RWPE2 (cell line): ENCODE results near the gene PRR23E.

Experiments
- ATAC-seq: fragments of 200-7000 bp; cut with Tn5 transposase; 3 replicates; pipeline ENCODE4 v1.9.1; 2021; ENCODE audit warnings: low read depth
- DNase-seq: peaks from one replicate; pipeline ENCODE4 v3.0.0-alpha.2; 2020; ENCODE audit warnings: low spot score
- H3K27ac ChIP-seq: fragments of 450-650 bp; 2 replicates; pipeline ENCODE4 v1.5.1; 2017; ENCODE audit warnings: mild to moderate bottlenecking; ENCODE audit not compliant: poor library complexity, severe bottlenecking
- H3K27me3 ChIP-seq: fragments of 250-450 bp; sonication (Bioruptor Pico); 2 replicates; pipeline ENCODE4 v1.5.1; 2021; ENCODE audit warnings: mild to moderate bottlenecking, moderate library complexity; ENCODE audit not compliant: insufficient read depth, poor library complexity, severe bottlenecking
- H3K36me3 ChIP-seq: fragments of 250-450 bp; sonication (Bioruptor Pico); 2 replicates; pipeline ENCODE4 v1.5.1; 2020; ENCODE audit warnings: low read depth, mild to moderate bottlenecking, moderate library complexity
- H3K4me1 ChIP-seq: fragments of 250-450 bp; sonication (Bioruptor Pico); 2 replicates; pipeline ENCODE4 v1.5.1; 2021; ENCODE audit warnings: mild to moderate bottlenecking, moderate library complexity; ENCODE audit not compliant: insufficient read depth, poor library complexity, severe bottlenecking
- H3K4me3 ChIP-seq: fragments of 250-450 bp; sonication (Bioruptor Pico); 2 replicates; pipeline ENCODE4 v1.5.1; 2021; ENCODE audit warnings: mild to moderate bottlenecking, moderate library complexity; ENCODE audit not compliant: severe bottlenecking
- H3K9me3 ChIP-seq: fragments of 250-450 bp; sonication (Bioruptor Pico); 2 replicates; pipeline ENCODE4 v1.5.1; 2021; ENCODE audit warnings: mild to moderate bottlenecking, moderate library complexity; ENCODE audit not compliant: severe bottlenecking
- TF ChIP-seq, protein P1 (sequence below): fragments of 450-650 bp; IDR thresholded peaks from one replicate; pipeline ENCODE4 v1.5.1; 2017; ENCODE audit warnings: mild to moderate bottlenecking, moderate library complexity; ENCODE audit not compliant: poor library complexity, severe bottlenecking

Gene PRR23E

GRCh38 chr3:127152684-127153505 is 40.0 kb upstream of the PRR23E start:
- H3K4me3 ChIP-seq = no peak overlapping the region
- H3K27me3 ChIP-seq = peaks cover 9% of the 10 kb centered on the region
- no peak for ATAC-seq
- no peak for DNase-seq
- no peaks in the 10 kb centered on the region for H3K9me3 ChIP-seq
- TF ChIP-seq, protein P1, sequence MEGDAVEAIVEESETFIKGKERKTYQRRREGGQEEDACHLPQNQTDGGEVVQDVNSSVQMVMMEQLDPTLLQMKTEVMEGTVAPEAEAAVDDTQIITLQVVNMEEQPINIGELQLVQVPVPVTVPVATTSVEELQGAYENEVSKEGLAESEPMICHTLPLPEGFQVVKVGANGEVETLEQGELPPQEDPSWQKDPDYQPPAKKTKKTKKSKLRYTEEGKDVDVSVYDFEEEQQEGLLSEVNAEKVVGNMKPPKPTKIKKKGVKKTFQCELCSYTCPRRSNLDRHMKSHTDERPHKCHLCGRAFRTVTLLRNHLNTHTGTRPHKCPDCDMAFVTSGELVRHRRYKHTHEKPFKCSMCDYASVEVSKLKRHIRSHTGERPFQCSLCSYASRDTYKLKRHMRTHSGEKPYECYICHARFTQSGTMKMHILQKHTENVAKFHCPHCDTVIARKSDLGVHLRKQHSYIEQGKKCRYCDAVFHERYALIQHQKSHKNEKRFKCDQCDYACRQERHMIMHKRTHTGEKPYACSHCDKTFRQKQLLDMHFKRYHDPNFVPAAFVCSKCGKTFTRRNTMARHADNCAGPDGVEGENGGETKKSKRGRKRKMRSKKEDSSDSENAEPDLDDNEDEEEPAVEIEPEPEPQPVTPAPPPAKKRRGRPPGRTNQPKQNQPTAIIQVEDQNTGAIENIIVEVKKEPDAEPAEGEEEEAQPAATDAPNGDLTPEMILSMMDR = no peak
- H3K36me3 ChIP-seq = no peaks in the 10 kb centered on the region
- H3K27ac ChIP-seq = no peak overlapping the region
- H3K4me1 ChIP-seq = no peaks in the 10 kb centered on the region

GRCh38 chr3:127153506-127153815 is 39.5 kb upstream of the PRR23E start:
- H3K27ac ChIP-seq = no peak overlapping the region
- no peaks in the 10 kb centered on the region for H3K4me1 ChIP-seq
- TF ChIP-seq, protein P1 = no peak
- no peak for ATAC-seq
- no peaks in the 10 kb centered on the region for H3K36me3 ChIP-seq
- DNase-seq = no peak
- peaks cover 15% of the 10 kb centered on the region for H3K27me3 ChIP-seq
- no peak overlapping the region for H3K4me3 ChIP-seq
- H3K9me3 ChIP-seq = no peaks in the 10 kb centered on the region

GRCh38 chr3:127156338-127157050 is 36.4 kb upstream of the PRR23E start:
- H3K4me1 ChIP-seq = no peaks in the 10 kb centered on the region
- peaks cover 18% of the 10 kb centered on the region for H3K27me3 ChIP-seq
- H3K9me3 ChIP-seq = no peaks in the 10 kb centered on the region
- no peaks in the 10 kb centered on the region for H3K36me3 ChIP-seq
- ATAC-seq = no peak
- no peak overlapping the region for H3K27ac ChIP-seq
- no peak for DNase-seq
- no peak overlapping the region for H3K4me3 ChIP-seq
- TF ChIP-seq, protein P1 = no peak

DNA sequence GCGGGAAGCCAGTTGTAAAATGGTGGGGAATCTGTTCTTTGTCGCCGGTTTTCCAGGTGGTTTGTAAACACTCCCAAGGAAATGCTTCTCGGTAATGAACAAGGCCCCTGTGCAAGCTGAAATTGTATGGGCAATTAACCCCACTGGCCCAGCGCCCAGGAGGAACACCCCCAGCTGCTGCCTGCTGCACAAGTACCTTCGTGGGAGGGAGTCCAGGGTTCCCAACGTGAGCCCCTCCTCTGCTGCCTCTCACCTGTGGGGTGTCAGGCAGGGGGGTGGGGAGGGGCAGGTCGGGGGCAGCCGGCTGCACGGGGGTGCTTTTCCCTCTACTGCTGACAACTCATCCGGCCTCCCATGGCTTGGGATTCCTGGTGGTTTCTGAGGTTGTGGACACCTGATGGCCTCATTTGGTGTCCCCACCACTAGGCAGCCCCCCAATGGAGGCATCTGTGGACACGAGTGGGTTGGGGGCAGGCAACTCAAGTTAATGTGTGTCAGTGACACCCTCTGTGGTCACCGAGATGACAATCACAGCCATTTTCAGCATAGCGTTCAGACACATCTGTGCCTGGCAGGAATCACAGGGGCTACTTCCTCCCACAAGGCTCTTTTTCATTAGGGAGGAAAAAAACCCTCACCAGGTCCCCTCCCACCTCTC is 35.6 kb upstream of the PRR23E start:
- no peaks in the 10 kb centered on the region for H3K4me1 ChIP-seq
- no peak overlapping the region for H3K27ac ChIP-seq
- H3K27me3 ChIP-seq = peaks cover 18% of the 10 kb centered on the region
- no peak overlapping the region for H3K4me3 ChIP-seq
- H3K36me3 ChIP-seq = no peaks in the 10 kb centered on the region
- TF ChIP-seq, protein P1 = no peak
- no peaks in the 10 kb centered on the region for H3K9me3 ChIP-seq
- DNase-seq (no peak), ATAC-seq (no peak)
